HPDE6-E6E7 (cell line): ENCODE data around the gene CTBS.

Source experiments
- DNase-seq: peaks from one replicate; pipeline ENCODE4 v3.0.0; 2011; ENCODE audit warnings: missing footprints; ENCODE audit errors: extremely low spot score

The CTBS gene

GRCh38 chr1:84506002-84506728 lies 68.1 kb downstream of the CTBS start, which contains the start of the genes GNG5 and SPATA1:
Gene GNG5, minus strand, starts transcription at chr1:84506581. Its CDS starts 490 bp downstream, at chr1:84506091.
Gene SPATA1, plus strand, starts transcription at chr1:84506386. Its CDS starts 9,974 bp downstream, at chr1:84516360.
- peak; percentile 94 for DNase-seq

GRCh38 chr1:84505493-84506001 lies 68.7 kb downstream of the CTBS start:
- peak; percentile 22 for DNase-seq

GRCh38 chr1:84504580-84505492 lies 69.4 kb downstream of the CTBS start:
- DNase-seq, result peak; percentile 4

GRCh38 chr1:84502927-84503326 lies 71.3 kb downstream of the CTBS start:
- DNase-seq, result no peak
